Subcutaneous preadipocyte (primary cell): ENCODE measurements around the gene DPPA4. TPM values are rescaled to one million over a fixed set of nuclear protein-coding genes. Genes with fewer than 3 reads are reported as not detected.

ENCODE experiments used
- small RNA-seq: library from RNA; depleted of rRNA; stranded (forward); fragments of <200 nt; gene quantifications from one replicate; pipeline ENCODE3, GENCODE V24; 2012
- total RNA-seq: library from RNA; depleted of rRNA; stranded (reverse); fragments of >200 nt; gene quantifications from 2 replicates; pipeline ENCODE4 v1.2.3, GENCODE V29; 2012

DPPA4 gene
- total RNA-seq, result not detected in 2 replicates

DNA sequence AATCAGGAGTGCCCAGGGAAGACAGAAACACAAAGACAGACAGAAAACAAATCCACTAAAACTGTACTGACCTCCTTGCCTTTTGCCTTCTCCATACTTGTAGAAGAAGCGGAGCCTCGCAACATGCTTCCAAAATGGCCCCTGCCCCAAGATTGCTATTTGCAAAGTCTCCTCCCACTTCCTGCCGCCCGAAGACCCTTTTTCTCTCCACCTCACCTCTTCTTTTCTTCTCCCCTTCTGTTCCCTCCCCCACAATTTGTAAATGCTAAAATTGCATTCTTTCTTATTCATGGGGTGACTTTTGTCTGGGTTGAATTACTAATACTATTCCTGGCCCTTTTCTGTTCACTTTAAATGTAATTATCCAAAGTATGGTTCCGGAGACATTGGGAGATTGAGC, at the start of gene DPPA4:
Gene DPPA4 (minus strand): TSS at position 154 of the 400 bp plus-strand sequence. CDS start 29 bp downstream, at position 125.

GRCh38 chr3:109316162-109316730, 21.1 kb downstream of the DPPA4 start, which contains the start of gene DPPA2:
Gene DPPA2, minus strand, starts transcription at chr3:109316517. Its CDS starts 1,975 bp downstream, at chr3:109314542.

Small RNA genes lying within 50 kb of the gene (small RNA-seq; reads per million reads assigned to genes)
- gene AC124945.1 (not detected), gene RF00017 (not detected)

Other genes with a start within 250 kb of the DPPA4 start
- not detected in 2 replicates for gene MORC1, start 219.4 kb downstream of the DPPA4 start, total RNA-seq
- not detected in 2 replicates for gene C3orf85, start 200.8 kb downstream of the DPPA4 start, total RNA-seq
- gene DPPA2, start 21.0 kb downstream of the DPPA4 start, total RNA-seq, result not detected in 2 replicates